NT2/D1 (cell line): ENCODE results near the gene LRFN2.

Experiments used
- DNase-seq: peaks from one replicate; pipeline ENCODE4 v3.0.0-alpha.2; 2011; ENCODE audit warnings: low read depth, low spot score
- H3K27me3 ChIP-seq: 2 replicates; pipeline ENCODE4 v1.6.0; 2011; ENCODE audit warnings: mild to moderate bottlenecking; ENCODE audit not compliant: insufficient read length, insufficient read depth
- H3K36me3 ChIP-seq: 2 replicates; pipeline ENCODE4 v1.6.1; 2011; ENCODE audit warnings: mild to moderate bottlenecking, low read length, mixed read lengths; ENCODE audit not compliant: insufficient read depth, insufficient read length
- H3K4me1 ChIP-seq: 2 replicates; pipeline ENCODE4 v1.5.1; 2011; ENCODE audit not compliant: insufficient read depth, insufficient read length
- H3K4me3 ChIP-seq: 2 replicates; pipeline ENCODE4 v1.5.1; 2011; ENCODE audit warnings: low read depth; ENCODE audit not compliant: insufficient read length
- H3K9ac ChIP-seq: 2 replicates; pipeline ENCODE4 v1.6.0; 2011; ENCODE audit warnings: low read depth; ENCODE audit not compliant: insufficient read length
- H3K9me3 ChIP-seq: 2 replicates; pipeline ENCODE4 v1.5.1; 2011; ENCODE audit warnings: mild to moderate bottlenecking, low read length; ENCODE audit not compliant: insufficient read depth
- SUZ12 ChIP-seq: IDR thresholded peaks from 2 replicates; pipeline ENCODE4 v1.6.1; 2011; ENCODE audit not compliant: insufficient read length, insufficient read depth; ENCODE audit errors: extremely low read depth
- YY1 ChIP-seq: IDR thresholded peaks from 2 replicates; pipeline ENCODE4 v1.6.1; 2011; ENCODE audit not compliant: insufficient read length, insufficient read depth
- ZNF274 ChIP-seq: IDR thresholded peaks from 2 replicates; pipeline ENCODE4 v1.6.1; 2011; ENCODE audit warnings: mild to moderate bottlenecking, low read depth, low read length

The LRFN2 gene

GRCh38 chr6:40524797-40525585 lies 62.2 kb downstream of the LRFN2 start:
- TF ChIP-seq SUZ12 = no peak
- TF ChIP-seq YY1 = no peak
- TF ChIP-seq ZNF274 = no peak
- Histone ChIP-seq H3K36me3 (no peaks in the 10 kb centered on the region), H3K9me3 (no peaks in the 10 kb centered on the region), H3K27me3 (no peaks in the 10 kb centered on the region), H3K4me3 (no peak overlapping the region), H3K9ac (no peak overlapping the region), H3K4me1 (peaks cover 2% of the 10 kb centered on the region)
- no peak for DNase-seq

GRCh38 chr6:40523505-40524172 lies 63.5 kb downstream of the LRFN2 start:
- Histone ChIP-seq H3K36me3 (no peaks in the 10 kb centered on the region), H3K27me3 (no peaks in the 10 kb centered on the region), H3K4me3 (no peak overlapping the region), H3K4me1 (peaks cover 2% of the 10 kb centered on the region), H3K9ac (no peak overlapping the region), H3K9me3 (no peaks in the 10 kb centered on the region)
- no peak for DNase-seq
- TF ChIP-seq SUZ12 (no peak), ZNF274 (no peak), YY1 (no peak)

GRCh38 chr6:40521496-40521895 lies 65.7 kb downstream of the LRFN2 start:
- H3K36me3 ChIP-seq = no peaks in the 10 kb centered on the region
- H3K9me3 ChIP-seq = no peaks in the 10 kb centered on the region
- peaks cover 2% of the 10 kb centered on the region for H3K4me1 ChIP-seq
- no peak overlapping the region for H3K4me3 ChIP-seq
- no peak overlapping the region for H3K9ac ChIP-seq
- TF ChIP-seq ZNF274 (no peak), SUZ12 (no peak), YY1 (no peak)
- no peak for DNase-seq
- no peaks in the 10 kb centered on the region for H3K27me3 ChIP-seq

- H3K36me3 ChIP-seq = no peaks in the 10 kb centered on the region
- TF ChIP-seq ZNF274 (no peak), YY1 (no peak), SUZ12 (no peak)
- no peak overlapping the region for H3K4me3 ChIP-seq
- H3K9ac ChIP-seq = no peak overlapping the region
- H3K9me3 ChIP-seq = no peaks in the 10 kb centered on the region
- DNase-seq = no peak
- peaks cover 2% of the 10 kb centered on the region for H3K4me1 ChIP-seq
- H3K27me3 ChIP-seq = no peaks in the 10 kb centered on the region
Measured at GRCh38 chr6:40520678-40521077, 66.5 kb downstream of the LRFN2 start.

- Histone ChIP-seq H3K4me3 (no peak overlapping the region), H3K9ac (no peak overlapping the region), H3K27me3 (no peaks in the 10 kb centered on the region), H3K36me3 (no peaks in the 10 kb centered on the region), H3K4me1 (peaks cover 2% of the 10 kb centered on the region), H3K9me3 (no peaks in the 10 kb centered on the region)
- TF ChIP-seq YY1 = no peak
- no peak for TF ChIP-seq SUZ12
- no peak for TF ChIP-seq ZNF274
- DNase-seq = no peak
Measured at GRCh38 chr6:40520084-40520483, 67.1 kb downstream of the LRFN2 start.

GRCh38 chr6:40517654-40518053 lies 69.5 kb downstream of the LRFN2 start:
- DNase-seq = no peak
- no peaks in the 10 kb centered on the region for H3K27me3 ChIP-seq

GRCh38 chr6:40516429-40516828 lies 70.7 kb downstream of the LRFN2 start:
- no peaks in the 10 kb centered on the region for H3K27me3 ChIP-seq
- DNase-seq = no peak

More at GRCh38 chr6:40517654-40518053, 69.5 kb downstream of the LRFN2 start:
- TF ChIP-seq ZNF274 (no peak), YY1 (no peak), SUZ12 (no peak)
- Histone ChIP-seq H3K4me3 (no peak overlapping the region), H3K9ac (no peak overlapping the region), H3K36me3 (no peaks in the 10 kb centered on the region), H3K4me1 (no peaks in the 10 kb centered on the region), H3K9me3 (no peaks in the 10 kb centered on the region)

More at GRCh38 chr6:40516429-40516828, 70.7 kb downstream of the LRFN2 start:
- TF ChIP-seq ZNF274 (no peak), SUZ12 (no peak), YY1 (no peak)
- no peaks in the 10 kb centered on the region for H3K36me3 ChIP-seq
- H3K9me3 ChIP-seq = no peaks in the 10 kb centered on the region
- H3K9ac ChIP-seq = no peak overlapping the region
- no peaks in the 10 kb centered on the region for H3K4me1 ChIP-seq
- no peak overlapping the region for H3K4me3 ChIP-seq
